PC-3 (cell line): Measurements from ENCODE around the gene PEX1. TPM values are rescaled to one million over a fixed set of nuclear protein-coding genes. Genes with fewer than 3 reads are reported as not detected.
A peak's percentile ranks its signal among the peaks of the same experiment; 100 is the strongest.

Source experiments
- ATAC-seq: fragments of 200-7000 bp; cut with Tn5 transposase; 2 replicates; pipeline ENCODE4 v1.9.1; 2020; ENCODE audit warnings: mild to moderate bottlenecking, moderate library complexity
- Bru-seq: library from RNA; stranded (reverse); fragments of 400-500 nt; gene quantifications from one replicate; lab custom pipeline; 2021; lab: Mats Ljungman, UMichigan
- BruChase-seq, 2 experiments: library from RNA; stranded (reverse); fragments of 400-500 nt; gene quantifications; one replicate each; lab custom pipeline; 2021; lab: Mats Ljungman, UMichigan
- BruUV-seq: library from RNA; stranded (reverse); fragments of 400-500 nt; replicated peaks from 2 replicates; lab custom pipeline; 2021; lab: Mats Ljungman, UMichigan
- CTCF ChIA-PET: fragments of 300-600 bp; sonication (Branson Sonifier 250); formaldehyde crosslinking; loops from one replicate; lab custom pipeline; 2022; ENCODE audit warnings: antibody characterized with exemption; lab: Charles Lee
- POLR2A ChIA-PET: fragments of 300-600 bp; sonication (Branson Sonifier 250); formaldehyde crosslinking; loops from one replicate; lab custom pipeline; 2022; ENCODE audit warnings: antibody characterized with exemption; ENCODE audit not compliant: unreplicated experiment; lab: Charles Lee
- DNase-seq: peaks from one replicate; pipeline ENCODE4 v3.0.0-alpha.2; 2015
- H2AFZ ChIP-seq: fragments of 300-600 bp; sonication (generic); 2 replicates; pipeline ENCODE4 v1.6.0; 2016; ENCODE audit warnings: antibody characterized with exemption, low read length
- H3F3A ChIP-seq: fragments of 300-600 bp; sonication (generic); one replicate; pipeline ENCODE4 v1.6.0; 2017; ENCODE audit warnings: antibody characterized with exemption, low read length, control low read depth, mild to moderate bottlenecking; ENCODE audit not compliant: unreplicated experiment
- H3K27ac ChIP-seq: fragments of 300-600 bp; sonication (generic); 2 replicates; pipeline ENCODE4 v1.5.1; 2016; ENCODE audit warnings: mild to moderate bottlenecking, low read length
- H3K27me3 ChIP-seq: fragments of 300-600 bp; sonication (generic); 2 replicates; pipeline ENCODE4 v1.6.1; 2016; ENCODE audit warnings: low read length, mixed read lengths
- H3K36me3 ChIP-seq: fragments of 300-600 bp; sonication (generic); 2 replicates; pipeline ENCODE4 v1.6.1; 2016; ENCODE audit warnings: low read depth, mixed run types, low read length, mixed read lengths
- H3K4me1 ChIP-seq: fragments of 300-600 bp; sonication (generic); 2 replicates; pipeline ENCODE4 v1.5.1; 2016; ENCODE audit warnings: low read length; ENCODE audit not compliant: insufficient read depth
- H3K4me2 ChIP-seq: fragments of 300-600 bp; sonication (generic); 2 replicates; pipeline ENCODE4 v1.6.0; 2016; ENCODE audit warnings: low read length
- H3K4me3 ChIP-seq: fragments of 300-600 bp; sonication (generic); 2 replicates; pipeline ENCODE4 v1.5.1; 2016; ENCODE audit warnings: mild to moderate bottlenecking, low read length, mixed read lengths
- H3K79me2 ChIP-seq: fragments of 300-600 bp; sonication (generic); 2 replicates; pipeline ENCODE4 v1.6.1; 2017; ENCODE audit warnings: low read length, mixed read lengths
- H3K9ac ChIP-seq: fragments of 300-600 bp; sonication (generic); 2 replicates; pipeline ENCODE4 v1.6.0; 2016; ENCODE audit warnings: mild to moderate bottlenecking, low read length
- H3K9me2 ChIP-seq: fragments of 300-600 bp; sonication (generic); replicated peaks from 2 replicates; pipeline ENCODE4 v1.6.1; 2016; ENCODE audit warnings: mixed run types, low read length, mixed read lengths
- H3K9me3 ChIP-seq: fragments of 300-600 bp; sonication (generic); 2 replicates; pipeline ENCODE4 v1.6.1; 2016; ENCODE audit warnings: low read length, mixed read lengths
- H4K20me1 ChIP-seq: fragments of 300-600 bp; sonication (generic); 2 replicates; pipeline ENCODE4 v1.6.1; 2016; ENCODE audit warnings: low read length, mixed read lengths
- CTCF ChIP-seq: fragments of 300-600 bp; sonication (generic); conservative IDR thresholded peaks from 2 replicates; pipeline ENCODE4 v1.5.1; 2017; ENCODE audit warnings: antibody characterized with exemption, low read depth, mild to moderate bottlenecking, low read length
- EZH2 ChIP-seq: fragments of 300-600 bp; sonication (generic); IDR thresholded peaks from one replicate; pipeline ENCODE4 v1.6.1; 2017; ENCODE audit warnings: antibody characterized with exemption, mild to moderate bottlenecking, low read length; ENCODE audit not compliant: unreplicated experiment
- EZH2phosphoT487 ChIP-seq: fragments of 300-600 bp; sonication (generic); IDR thresholded peaks from 2 replicates; pipeline ENCODE4 v1.6.1; 2018; ENCODE audit warnings: mild to moderate bottlenecking, antibody characterized with exemption, low read length, borderline replicate concordance
- intact Hi-C: fragments of 100-400 bp; cut with micrococcal nuclease; formaldehyde crosslinking; loops from 2 replicates; pipeline ENCODE4 v1.9.0; 2023
- long read RNA-seq: library from polyadenylated mRNA; unstranded; transcript quantifications from one replicate; pipeline ENCODE4 v2.0.0, GENCODE V29; 2021; ENCODE audit not compliant: unreplicated experiment
- total RNA-seq: library from RNA; depleted of rRNA; stranded (reverse); fragments of >200 nt; gene quantifications from 2 replicates; pipeline ENCODE4 v1.2.3, GENCODE V29; 2014; rRNA removed

Gene PEX1
- total RNA-seq (6.2 and 8.5 TPM in 2 replicates), Bru-seq, nascent RNA (percentile 71 among the genes with signal in this experiment), BruChase-seq, experiment 1, labeled RNA remaining after a 6-hour chase (percentile 72 among the genes with signal in this experiment), BruChase-seq, experiment 2, labeled RNA remaining after a 2-hour chase (percentile 82 among the genes with signal in this experiment)
- long read RNA-seq, full-length matches to known transcripts: 22 of 48 reads
- long read RNA-seq, partial matches to known transcripts: 8 of 48 reads
- long read RNA-seq, other reads (novel, unspliced or antisense): 18 of 48 reads

GRCh38 chr7:92528188-92528957, at the start of gene PEX1, which contains the start of gene RBM48:
Gene PEX1 (minus strand): TSS chr7:92528520. CDS start chr7:92528435, 85 bp downstream.
Gene RBM48 (plus strand): TSS chr7:92528795. CDS start chr7:92528814, 19 bp downstream.
- DNase-seq: peak; percentile 98
- intact Hi-C loops: loop anchor here (5.0 kb wide), 1 partner anchor 69 kb away; no protein-coding TSS in a partner anchor

GRCh38 chr7:92576296-92576695, 48.0 kb upstream of the PEX1 start:
- POLR2A ChIA-PET: no interaction called here
- peaks cover 60% of the 10 kb centered on the region for H3K36me3 ChIP-seq
- ATAC-seq: no peak

More at GRCh38 chr7:92528188-92528957, at the start of gene PEX1, which contains the start of gene RBM48:
- Histone ChIP-seq H3K27me3 (no peaks in the 10 kb centered on the region), H3K9ac (peak within 1 kb of the TSS; percentile 87), H4K20me1 (no peaks in the 10 kb centered on the region), H3K9me3 (no peaks in the 10 kb centered on the region), H3K4me2 (peak within 1 kb of the TSS; percentile 93), H3F3A (no peaks in the 10 kb centered on the region), H3K4me3 (peak within 1 kb of the TSS; percentile 84), H3K4me1 (peaks cover 17% of the 10 kb centered on the region), H3K36me3 (peaks cover 20% of the 10 kb centered on the region), H2AFZ (peak within 1 kb of the TSS; percentile 97), H3K27ac (peak within 1 kb of the TSS; percentile 12), H3K79me2 (peaks cover 46% of the 10 kb centered on the region), H3K9me2 (no peaks in the 10 kb centered on the region)
- ChIA-PET POLR2A (interaction anchor here (0.5 to 1.1 kb wide), 14 partner anchors 21 to 854 kb away, joined by 3 to 26 read pairs (median 5); partner anchors contain the start of genes ANKIB1, FAM133B, KRIT1 and MTERF1), CTCF (interaction anchor here (0.5 to 1.2 kb wide), 15 partner anchors 14 to 1820 kb away, joined by 3 to 9 read pairs (median 5); partner anchors contain the start of gene GATAD1)
- ATAC-seq: peak; percentile 94
- TF ChIP-seq EZH2phosphoT487 (no peak), CTCF (peak; percentile 65), EZH2 (no peak)
- BruUV-seq: no TSS peak

More at GRCh38 chr7:92576296-92576695, 48.0 kb upstream of the PEX1 start:
- no peak overlapping the region for H3K27ac ChIP-seq
- no peaks in the 10 kb centered on the region for H3K9me2 ChIP-seq
- no peak for TF ChIP-seq EZH2phosphoT487
- no peak for TF ChIP-seq CTCF
- no peak for TF ChIP-seq EZH2
- no peaks in the 10 kb centered on the region for H3K27me3 ChIP-seq
- intact Hi-C loops: no loop called here
- H3K4me2 ChIP-seq: no peak overlapping the region
- peaks cover 15% of the 10 kb centered on the region for H3K79me2 ChIP-seq
- peaks cover 16% of the 10 kb centered on the region for H4K20me1 ChIP-seq
- H2AFZ ChIP-seq: no peak overlapping the region
- H3K9ac ChIP-seq: no peak overlapping the region
- no peaks in the 10 kb centered on the region for H3K4me1 ChIP-seq
- BruUV-seq: no TSS peak
- no peak for DNase-seq
- no peaks in the 10 kb centered on the region for H3K9me3 ChIP-seq
- H3F3A ChIP-seq: no peaks in the 10 kb centered on the region
- CTCF ChIA-PET: no interaction called here
- H3K4me3 ChIP-seq: no peak overlapping the region
